HAP-1 (cell line): ENCODE data around the gene LIX1L.
A peak's percentile ranks its signal among the peaks of the same experiment; 100 is the strongest.

Source experiments
- DNase-seq, 2 experiments: peaks; one replicate each; pipeline ENCODE4 v3.0.0-alpha.2; 2016 to 2020; ENCODE audit warnings: low spot score in 2 of 2
- H3K27me3 ChIP-seq: fragments of 250-450 bp; sonication (Bioruptor Pico); 2 replicates; pipeline ENCODE4 v1.5.1; 2020; ENCODE audit warnings: low read depth, mild to moderate bottlenecking, moderate library complexity
- H3K36me3 ChIP-seq: fragments of 250-450 bp; sonication (Bioruptor Pico); replicated peaks from 2 replicates; pipeline ENCODE4 v1.5.1; 2020; ENCODE audit warnings: mild to moderate bottlenecking
- H3K4me1 ChIP-seq: fragments of 250-450 bp; sonication (Bioruptor Pico); 2 replicates; pipeline ENCODE4 v1.5.1; 2020; ENCODE audit warnings: mild to moderate bottlenecking
- H3K4me3 ChIP-seq: fragments of 250-450 bp; sonication (Bioruptor Pico); 2 replicates; pipeline ENCODE4 v1.5.1; 2020; ENCODE audit warnings: mild to moderate bottlenecking, moderate library complexity
- H3K9me3 ChIP-seq: fragments of 250-450 bp; sonication (Bioruptor Pico); 2 replicates; pipeline ENCODE4 v1.5.1; 2020; ENCODE audit warnings: mild to moderate bottlenecking, moderate library complexity
- in situ Hi-C: fragments of 300-500 bp; cut with MboI; formaldehyde crosslinking; loops from 3 replicates; pipeline ENCODE4 v1.14.3; 2020; ENCODE audit warnings: low sequenced_read_pairs, inconsistent platforms, mixed read lengths

LIX1L gene

GRCh38 chr1:145963265-145964019 is 5.6 kb upstream of the LIX1L start:
- in situ Hi-C loops: loop anchor here (5.0 kb wide), 1 partner anchor 36 kb away; the partner anchor contains the start of gene RBM8A
- H3K4me3 ChIP-seq: peak overlapping the region; percentile 44
- H3K36me3 ChIP-seq: no peaks in the 10 kb centered on the region
- no peak for DNase-seq
- H3K9me3 ChIP-seq: no peaks in the 10 kb centered on the region
- no peaks in the 10 kb centered on the region for H3K27me3 ChIP-seq
- H3K4me1 ChIP-seq: peaks cover 31% of the 10 kb centered on the region

GRCh38 chr1:145962157-145963102 is 4.6 kb upstream of the LIX1L start:
- DNase-seq: peak in 1 of 2 experiments; percentile 35
- Histone ChIP-seq H3K4me1 (peaks cover 36% of the 10 kb centered on the region), H3K27me3 (no peaks in the 10 kb centered on the region), H3K36me3 (no peaks in the 10 kb centered on the region), H3K4me3 (peak overlapping the region; percentile 27), H3K9me3 (no peaks in the 10 kb centered on the region)
- in situ Hi-C loops: loop anchor here (5.0 kb wide), 1 partner anchor 35 kb away; the partner anchor contains the start of gene RBM8A

- no peaks in the 10 kb centered on the region for H3K36me3 ChIP-seq
- in situ Hi-C loops: loop anchor here (5.0 kb wide), 1 partner anchor 34 kb away; the partner anchor contains the start of gene RBM8A
- peak in 1 of 2 experiments; percentile 58 for DNase-seq
- H3K4me1 ChIP-seq: peaks cover 39% of the 10 kb centered on the region
- peak overlapping the region; percentile 27 for H3K4me3 ChIP-seq
- no peaks in the 10 kb centered on the region for H3K9me3 ChIP-seq
- no peaks in the 10 kb centered on the region for H3K27me3 ChIP-seq
These were observed 3.8 kb upstream of the LIX1L start for GRCh38 chr1:145961425-145962156.

GRCh38 chr1:145961109-145961424 is 3.2 kb upstream of the LIX1L start:
- DNase-seq: no peak
- Histone ChIP-seq H3K27me3 (no peaks in the 10 kb centered on the region), H3K9me3 (no peaks in the 10 kb centered on the region), H3K4me1 (peaks cover 45% of the 10 kb centered on the region), H3K4me3 (peak overlapping the region; percentile 48), H3K36me3 (no peaks in the 10 kb centered on the region)
- in situ Hi-C loops: loop anchor here (5.0 kb wide), 1 partner anchor 34 kb away; the partner anchor contains the start of gene RBM8A

- Histone ChIP-seq H3K4me3 (peak overlapping the region; percentile 48), H3K36me3 (no peaks in the 10 kb centered on the region), H3K27me3 (no peaks in the 10 kb centered on the region), H3K9me3 (no peaks in the 10 kb centered on the region), H3K4me1 (peaks cover 46% of the 10 kb centered on the region)
- in situ Hi-C loops: loop anchor here (5.0 kb wide), 1 partner anchor 33 kb away; the partner anchor contains the start of gene RBM8A
- peak; percentile 71 to 92 for DNase-seq
These were observed 2.8 kb upstream of the LIX1L start for GRCh38 chr1:145960468-145961108.

GRCh38 chr1:145959957-145960467 is 2.2 kb upstream of the LIX1L start:
- Histone ChIP-seq H3K9me3 (no peaks in the 10 kb centered on the region), H3K36me3 (no peaks in the 10 kb centered on the region), H3K4me3 (peak overlapping the region; percentile 48), H3K4me1 (peaks cover 46% of the 10 kb centered on the region), H3K27me3 (no peaks in the 10 kb centered on the region)
- in situ Hi-C loops: loop anchor here (5.0 kb wide), 1 partner anchor 33 kb away; the partner anchor contains the start of gene RBM8A
- no peak for DNase-seq

- H3K4me3 ChIP-seq: no peak overlapping the region
- H3K9me3 ChIP-seq: no peaks in the 10 kb centered on the region
- H3K36me3 ChIP-seq: no peaks in the 10 kb centered on the region
- no peaks in the 10 kb centered on the region for H3K27me3 ChIP-seq
- H3K4me1 ChIP-seq: peaks cover 46% of the 10 kb centered on the region
- DNase-seq: no peak
- in situ Hi-C loops: no loop called here
These were observed 1.5 kb upstream of the LIX1L start for GRCh38 chr1:145959333-145959732.

- no peaks in the 10 kb centered on the region for H3K9me3 ChIP-seq
- peaks cover 41% of the 10 kb centered on the region for H3K4me1 ChIP-seq
- no peaks in the 10 kb centered on the region for H3K36me3 ChIP-seq
- no peak for DNase-seq
- H3K4me3 ChIP-seq: no peak overlapping the region
- in situ Hi-C loops: no loop called here
- no peaks in the 10 kb centered on the region for H3K27me3 ChIP-seq
These were observed 917 bp upstream of the LIX1L start for GRCh38 chr1:145958734-145959133.

- peak in 1 of 2 experiments; percentile 87 for DNase-seq
- Histone ChIP-seq H3K4me3 (peak overlapping the region; percentile 46), H3K36me3 (no peaks in the 10 kb centered on the region), H3K27me3 (no peaks in the 10 kb centered on the region), H3K9me3 (no peaks in the 10 kb centered on the region), H3K4me1 (peaks cover 28% of the 10 kb centered on the region)
- in situ Hi-C loops: no loop called here
These were observed 905 bp downstream of the LIX1L start for GRCh38 chr1:145956781-145957442.

GRCh38 chr1:145956361-145956760 is 1.5 kb downstream of the LIX1L start:
- no peaks in the 10 kb centered on the region for H3K9me3 ChIP-seq
- H3K4me3 ChIP-seq: peak overlapping the region; percentile 46
- peaks cover 23% of the 10 kb centered on the region for H3K4me1 ChIP-seq
- DNase-seq: no peak
- no peaks in the 10 kb centered on the region for H3K27me3 ChIP-seq
- H3K36me3 ChIP-seq: no peaks in the 10 kb centered on the region
- in situ Hi-C loops: no loop called here

- H3K4me1 ChIP-seq: peaks cover 16% of the 10 kb centered on the region
- H3K9me3 ChIP-seq: no peaks in the 10 kb centered on the region
- no peak overlapping the region for H3K4me3 ChIP-seq
- H3K27me3 ChIP-seq: no peaks in the 10 kb centered on the region
- DNase-seq: no peak
- H3K36me3 ChIP-seq: no peaks in the 10 kb centered on the region; the same call in 1 of the 2 replicates
- in situ Hi-C loops: no loop called here
These were observed 2.4 kb downstream of the LIX1L start for GRCh38 chr1:145955436-145955835.

- no peaks in the 10 kb centered on the region; the same call in 1 of the 2 replicates for H3K36me3 ChIP-seq
- no peaks in the 10 kb centered on the region for H3K27me3 ChIP-seq
- no peak overlapping the region for H3K4me3 ChIP-seq
- DNase-seq: no peak
- peaks cover 16% of the 10 kb centered on the region for H3K4me1 ChIP-seq
- in situ Hi-C loops: no loop called here
- H3K9me3 ChIP-seq: no peaks in the 10 kb centered on the region
These were observed 4.0 kb downstream of the LIX1L start for GRCh38 chr1:145953861-145954260.
